Hematopoietic multipotent progenitor cell treated with erythropoietin and hydrocortisone succinate and interleukin-3 and kit ligand, for 4 days (in vitro differentiated cells): Measurements from ENCODE around the gene ASMT.
"Not testable (repeated sequence)": the region's sequence is repeated elsewhere in the genome, so short reads cannot be mapped to it uniquely, and the experiment has no call there.

Experiments
- DNase-seq: peaks from one replicate; pipeline ENCODE4 v3.0.0-alpha.2; 2015

Gene ASMT, protein sequence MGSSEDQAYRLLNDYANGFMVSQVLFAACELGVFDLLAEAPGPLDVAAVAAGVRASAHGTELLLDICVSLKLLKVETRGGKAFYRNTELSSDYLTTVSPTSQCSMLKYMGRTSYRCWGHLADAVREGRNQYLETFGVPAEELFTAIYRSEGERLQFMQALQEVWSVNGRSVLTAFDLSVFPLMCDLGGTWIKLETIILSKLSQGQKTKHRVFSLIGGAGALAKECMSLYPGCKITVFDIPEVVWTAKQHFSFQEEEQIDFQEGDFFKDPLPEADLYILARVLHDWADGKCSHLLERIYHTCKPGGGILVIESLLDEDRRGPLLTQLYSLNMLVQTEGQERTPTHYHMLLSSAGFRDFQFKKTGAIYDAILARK

DNA sequence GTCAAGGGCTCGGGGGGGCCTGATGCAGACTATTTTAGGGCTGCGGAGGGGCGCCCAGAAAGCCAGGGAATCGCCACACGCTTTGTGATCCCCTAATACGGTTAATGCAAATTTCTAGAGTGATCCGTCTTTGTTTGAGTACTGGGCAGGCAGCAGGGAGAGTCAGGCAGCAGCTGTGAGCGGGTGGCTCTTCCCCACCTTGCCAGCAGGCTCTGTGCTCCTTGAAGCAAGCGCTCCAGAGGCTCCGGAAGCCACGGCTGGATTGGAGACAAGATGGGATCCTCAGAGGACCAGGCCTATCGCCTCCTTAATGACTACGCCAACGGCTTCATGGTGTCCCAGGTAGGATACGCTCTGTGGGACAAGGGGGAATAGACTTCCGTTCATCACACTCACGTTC lies at the start of gene ASMT:
Gene ASMT (plus strand): TSS at position 133 of the 400 bp plus-strand sequence. CDS start 141 bp downstream, at position 274.
- DNase-seq = no peak

DNA sequence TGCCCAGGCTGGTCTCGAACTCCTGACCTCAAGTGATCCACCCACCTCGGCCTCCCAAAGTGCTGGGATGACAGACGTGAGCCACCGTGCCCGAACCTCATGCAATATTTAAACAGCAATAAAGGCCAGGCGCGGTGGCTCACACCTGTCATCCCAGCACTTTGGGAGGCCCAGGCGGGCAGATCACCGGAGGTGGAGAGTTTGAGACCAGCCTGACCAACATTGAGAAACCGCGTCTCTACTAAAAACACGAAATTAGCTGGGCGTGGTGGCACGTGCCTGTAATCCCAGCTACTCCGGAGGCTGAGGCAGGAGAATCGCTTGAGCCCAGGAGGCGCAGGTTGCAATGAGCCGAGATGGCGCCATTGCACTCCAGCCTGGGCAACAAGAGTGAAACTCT lies 40.7 kb upstream of the ASMT start:
- DNase-seq = not testable (repeated sequence)

- peak; percentile 65 for DNase-seq
Measured at GRCh38 chrX:1576201-1576992, 38.5 kb upstream of the ASMT start.

- DNase-seq = no peak
Measured at GRCh38 chrX:1577845-1578244, 37.0 kb upstream of the ASMT start.

- no peak for DNase-seq
Measured at GRCh38 chrX:1578511-1579173, 36.2 kb upstream of the ASMT start.

- peak; percentile 94 for DNase-seq
Measured at GRCh38 chrX:1581132-1581531, 33.7 kb upstream of the ASMT start.

DNA sequence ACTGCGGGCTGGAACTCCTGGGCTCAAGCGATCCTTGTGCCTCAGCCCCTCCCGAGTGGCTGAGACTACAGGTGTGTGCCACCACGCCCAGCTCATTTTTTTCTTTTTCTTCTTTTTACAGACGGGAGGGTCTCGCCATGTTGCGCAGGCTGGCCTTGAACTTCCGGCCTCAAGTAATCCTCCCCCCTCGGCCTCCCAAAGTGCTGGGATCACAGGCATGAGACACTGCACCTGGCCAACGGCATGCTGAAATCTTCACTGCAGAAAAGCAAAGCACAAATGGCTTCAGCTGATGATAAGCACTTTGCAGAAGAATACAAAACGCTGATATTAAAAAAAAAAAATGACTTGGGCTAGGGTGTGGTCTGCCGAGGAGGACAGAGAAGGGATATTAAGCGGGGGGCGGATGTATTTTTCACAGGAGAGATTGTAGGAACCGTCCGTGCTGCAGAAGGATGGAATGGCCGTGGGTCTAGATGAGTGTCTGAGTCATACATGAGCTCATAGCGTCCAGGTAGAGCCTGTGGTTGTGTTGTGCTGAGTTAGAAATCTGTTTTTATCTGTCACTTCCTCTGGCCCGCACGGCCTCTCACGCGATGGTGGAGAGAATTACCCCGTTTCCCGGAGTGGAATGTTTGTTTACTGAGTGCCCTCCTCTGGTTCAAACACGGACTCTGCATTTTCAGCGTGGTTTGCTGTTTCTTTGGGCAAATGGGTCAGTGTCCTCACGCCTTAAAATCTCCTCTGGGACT lies 32.0 kb upstream of the ASMT start:
- peak; percentile 76 for DNase-seq

- DNase-seq = no peak
Measured at GRCh38 chrX:1584237-1585011, 30.4 kb upstream of the ASMT start.

DNA sequence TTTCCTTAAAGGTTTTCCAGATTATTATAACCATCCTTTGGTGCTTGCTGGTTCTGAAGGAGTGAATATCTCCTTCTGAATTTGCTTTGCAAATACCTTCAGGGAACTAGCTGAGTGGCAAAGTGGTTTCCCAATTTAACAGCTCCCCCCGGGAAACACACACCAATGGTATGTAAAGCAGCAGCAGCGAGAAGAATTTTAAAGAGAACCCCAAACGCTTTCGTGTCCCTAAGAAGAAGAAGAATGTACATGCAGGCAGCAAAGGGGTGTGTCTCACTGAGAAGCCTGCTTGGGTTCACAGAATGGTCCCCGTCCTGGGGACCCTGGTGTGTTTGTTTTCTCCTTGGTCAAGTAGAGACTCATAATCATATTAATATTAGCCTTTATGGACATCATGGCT lies 27.7 kb upstream of the ASMT start:
- DNase-seq = no peak

- DNase-seq = peak; percentile 82
Measured at GRCh38 chrX:1589356-1590130, 25.3 kb upstream of the ASMT start.

DNA sequence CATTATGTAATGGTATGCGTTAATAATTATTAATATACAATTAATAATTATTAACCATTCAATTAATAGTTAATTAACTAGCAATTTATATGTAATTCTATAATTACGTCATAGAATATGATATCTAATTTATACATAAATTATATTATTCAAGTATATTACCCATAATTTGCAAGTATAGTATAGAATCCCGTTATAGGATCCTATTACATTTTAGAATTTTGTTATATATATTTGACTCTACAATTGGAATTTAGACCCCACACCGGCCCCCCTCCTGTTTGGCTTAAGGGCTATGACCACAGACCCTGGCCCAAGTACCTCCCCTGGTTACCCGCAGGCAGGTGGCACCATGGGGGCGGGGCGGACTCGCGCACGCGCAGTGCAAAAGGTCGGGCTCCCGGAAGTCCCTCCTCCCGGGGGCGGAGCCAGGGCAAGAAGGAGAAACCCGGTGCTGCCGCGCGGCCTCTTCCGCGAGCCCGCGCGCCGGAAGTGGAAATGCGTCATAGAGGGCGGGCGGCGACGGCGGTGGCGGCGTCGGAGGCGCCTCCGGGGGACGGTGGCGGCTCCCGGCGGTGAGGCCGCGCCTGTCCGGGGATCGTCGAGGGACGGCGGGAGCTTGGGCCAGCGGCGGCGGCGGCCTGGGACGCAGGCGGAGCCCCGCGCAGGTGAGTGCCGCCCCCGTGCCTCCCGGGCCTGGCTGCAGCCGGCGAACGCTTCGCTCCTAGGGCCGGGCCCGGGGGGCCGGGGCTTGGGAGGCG lies 23.6 kb upstream of the ASMT start, which contains the start of gene AKAP17A:
Gene AKAP17A (plus strand): TSS at position 503 of the 761 bp plus-strand sequence. CDS start 1,859 bp downstream, outside the sequence.
- DNase-seq = peak; percentile 98

DNA sequence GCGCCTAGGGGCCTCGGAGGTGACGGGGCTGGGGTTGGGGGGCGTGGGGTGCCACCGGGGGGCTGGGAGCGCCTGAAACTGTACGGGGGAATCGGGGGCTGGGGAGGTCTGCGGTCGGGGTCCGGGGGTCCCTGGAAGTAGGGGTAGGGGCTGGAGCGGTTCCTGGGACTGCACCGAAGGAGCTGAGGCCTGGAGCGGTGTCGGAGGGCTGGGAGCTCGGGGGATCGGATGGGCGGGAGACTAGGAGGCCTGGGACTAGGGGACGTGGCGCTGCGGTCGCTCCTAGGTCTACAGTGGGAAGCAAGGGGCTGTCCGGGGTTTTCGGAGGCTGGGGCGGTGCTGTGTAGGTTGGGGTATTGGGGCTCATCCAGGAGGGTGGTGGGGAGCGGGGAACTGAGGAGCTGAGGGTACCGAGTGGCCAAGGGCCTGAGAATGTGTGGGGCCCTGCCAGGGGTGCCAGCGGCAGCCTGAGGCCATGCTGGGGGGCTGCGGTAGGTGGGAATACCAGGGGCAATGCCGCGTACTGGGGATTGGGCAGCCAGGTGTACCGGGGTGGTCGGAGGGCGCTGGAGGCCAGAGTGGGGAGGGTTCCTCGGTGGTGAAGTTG lies 22.9 kb upstream of the ASMT start:
- DNase-seq = no peak

DNA sequence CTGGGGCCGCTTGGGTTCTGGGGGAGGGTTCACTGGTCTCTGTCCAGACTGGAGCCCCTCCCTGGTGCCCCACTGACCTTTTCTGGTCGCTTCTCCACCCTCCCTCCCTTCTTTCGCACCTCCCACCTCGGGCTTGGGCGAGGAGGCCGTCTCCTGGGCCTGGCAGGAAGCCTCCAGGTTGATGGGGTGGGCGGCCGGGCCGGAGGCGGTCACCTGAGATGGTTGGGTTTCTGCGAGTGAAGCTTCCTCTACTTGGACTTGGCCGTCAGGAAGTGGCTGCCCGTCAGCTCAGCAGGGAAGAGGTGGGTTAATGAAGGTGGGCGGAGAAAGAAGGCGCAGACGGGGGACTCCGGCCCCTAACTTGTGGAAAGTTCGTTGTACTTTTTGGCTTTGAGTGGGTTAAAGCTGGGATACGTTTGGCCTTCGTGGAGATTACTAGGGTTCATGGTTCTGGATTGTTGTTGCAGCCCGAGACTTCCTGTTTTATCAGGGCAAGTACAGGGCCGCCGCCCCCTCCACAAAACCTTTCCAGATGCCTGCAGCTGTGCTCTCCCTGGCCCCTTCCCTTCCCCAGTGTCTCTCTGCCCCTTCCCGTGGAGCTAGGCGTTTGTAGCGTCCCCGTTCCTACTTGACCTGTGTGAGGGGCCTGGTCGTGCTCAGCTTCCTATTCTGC lies 22.3 kb upstream of the ASMT start:
- DNase-seq = peak; percentile 75

DNA sequence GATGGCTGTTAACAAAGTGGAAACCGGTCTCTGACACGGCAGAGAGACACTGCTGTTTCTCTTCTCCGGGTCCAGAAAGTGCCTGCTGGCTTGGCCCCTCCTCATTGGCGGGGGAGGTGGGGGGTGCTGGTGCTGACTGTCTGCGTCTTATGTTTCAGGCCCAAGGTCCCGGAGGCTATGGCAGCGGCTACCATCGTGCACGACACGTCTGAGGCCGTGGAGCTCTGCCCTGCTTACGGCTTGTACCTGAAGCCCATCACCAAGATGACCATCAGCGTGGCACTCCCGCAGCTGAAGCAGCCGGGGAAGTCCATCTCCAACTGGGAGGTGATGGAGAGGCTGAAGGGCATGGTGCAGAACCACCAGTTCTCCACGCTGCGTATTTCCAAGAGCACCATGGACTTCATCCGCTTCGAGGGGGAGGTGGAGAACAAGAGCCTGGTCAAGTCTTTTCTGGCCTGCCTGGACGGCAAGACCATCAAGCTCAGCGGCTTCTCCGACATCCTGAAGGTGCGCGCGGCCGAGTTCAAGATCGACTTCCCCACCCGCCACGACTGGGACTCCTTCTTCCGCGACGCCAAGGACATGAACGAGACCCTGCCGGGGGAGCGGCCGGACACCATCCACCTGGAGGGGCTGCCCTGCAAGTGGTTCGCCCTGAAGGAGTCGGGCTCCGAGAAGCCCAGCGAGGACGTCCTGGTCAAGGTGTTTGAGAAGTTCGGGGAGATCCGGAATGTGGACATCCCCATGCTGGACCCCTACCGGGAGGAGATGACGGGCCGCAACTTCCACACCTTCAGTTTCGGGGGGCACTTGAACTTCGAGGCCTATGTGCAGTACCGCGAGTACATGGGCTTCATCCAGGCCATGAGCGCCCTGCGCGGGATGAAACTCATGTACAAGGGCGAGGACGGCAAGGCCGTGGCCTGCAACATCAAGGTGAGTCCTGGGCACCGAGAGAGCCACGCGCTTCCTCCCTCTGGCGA lies 21.3 kb upstream of the ASMT start:
- no peak for DNase-seq

- DNase-seq = no peak
Measured at GRCh38 chrX:1595711-1596060, 19.2 kb upstream of the ASMT start.

DNA sequence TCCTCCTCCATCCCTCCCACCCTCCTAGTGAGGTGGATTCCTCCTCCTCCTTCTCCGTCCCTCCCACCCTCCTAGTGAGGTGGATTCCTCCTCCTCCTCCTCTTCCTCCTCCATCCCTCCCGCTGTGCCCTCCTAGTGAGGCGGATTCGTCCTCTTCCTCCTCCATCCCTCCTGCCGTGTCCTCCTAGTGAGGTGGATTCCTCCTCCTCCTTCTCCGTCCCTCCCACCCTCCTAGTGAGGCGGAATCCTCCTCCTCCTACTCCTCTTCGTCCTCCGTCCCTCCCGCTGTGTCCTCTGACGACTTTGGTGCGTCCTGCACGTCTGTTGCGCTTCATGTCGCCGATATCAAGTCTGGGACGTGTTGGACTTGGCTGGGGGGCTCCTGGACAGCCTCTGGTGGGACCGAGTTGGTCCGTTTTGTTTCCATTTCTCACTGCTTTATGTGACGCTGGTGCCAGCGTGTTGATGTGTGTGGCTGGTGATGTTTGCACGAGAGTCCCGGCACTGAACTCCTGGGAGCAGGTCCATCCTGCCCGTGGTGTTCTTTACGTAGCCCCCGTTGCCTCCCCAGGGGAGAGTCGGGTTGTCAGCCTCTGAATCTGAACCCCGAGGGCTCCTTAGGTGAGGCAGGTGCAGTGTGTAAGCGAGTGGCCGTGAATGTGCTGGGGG lies 18.0 kb upstream of the ASMT start:
- no peak for DNase-seq

GRCh38 chrX:1597345-1598020 lies 17.4 kb upstream of the ASMT start:
- no peak for DNase-seq
